ENCODE results near the gene CNOT8. TPM values are rescaled to one million over a fixed set of nuclear protein-coding genes. Genes with fewer than 3 reads are reported as not detected.

Gene CNOT8
- total RNA-seq: 10 to 100 TPM; 32.0 to 96.2 (median 54.2) TPM

DNA sequence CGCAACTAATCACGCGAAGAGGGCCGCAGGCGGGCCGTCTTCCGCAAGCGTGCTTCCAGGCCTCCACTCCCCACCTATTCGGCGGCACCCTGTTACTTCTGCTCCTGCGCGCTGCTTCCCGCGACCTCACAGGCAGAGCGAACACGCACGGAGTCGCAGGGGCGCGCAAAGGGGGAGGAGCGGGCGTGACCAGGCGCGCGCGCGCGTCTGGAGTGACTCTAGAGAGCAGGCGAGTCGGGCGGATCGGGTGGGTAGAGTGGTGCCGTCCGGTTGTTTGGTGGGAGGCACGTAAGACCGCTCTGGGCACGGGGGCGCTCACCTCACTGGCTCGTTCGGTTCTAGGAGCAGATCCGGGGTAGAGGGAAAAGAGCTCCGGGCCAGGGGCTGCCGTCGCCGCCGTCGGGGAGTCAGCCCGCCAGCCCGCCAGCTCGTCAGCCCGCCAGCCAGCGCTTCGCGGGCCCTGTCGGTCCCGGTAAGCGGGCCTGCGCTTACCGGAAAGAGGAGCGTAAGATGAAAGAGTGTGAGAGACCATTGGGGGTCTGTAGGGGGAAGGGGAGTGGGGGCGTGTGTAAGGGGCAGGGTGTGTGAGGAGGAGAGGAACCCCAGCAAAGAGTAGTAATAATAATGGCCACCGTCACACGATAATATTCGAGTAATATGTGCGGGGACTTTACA, at the start of gene CNOT8:
TSS of gene CNOT8 (plus strand) at position 331 of the 675 bp plus-strand sequence. CDS start 4,652 bp downstream, outside the sequence.
- Histone ChIP-seq H3K36me3 (no peaks in the 10 kb centered on the region), H3K4me1 (peaks cover 4 to 5% of the 10 kb centered on the region in 2 donors), H3K27me3 (no peaks in the 10 kb centered on the region), H3K9me3 (no peaks in the 10 kb centered on the region), H3K27ac (peak within 1 kb of the TSS; percentile 98), H3K4me3 (peak within 1 kb of the TSS; percentile 82 to 90)
- DNase-seq: peak; percentile 98
- intact Hi-C loops (cut with DNase I; ENCODE audit: low total_unique reads): loop anchor here (5.0 kb wide), 1 partner anchor 101 kb away; the partner anchor contains the start of gene LARP1
- peak; percentile 89 to 91 for TF ChIP-seq POLR2A (IDR thresholded peaks at IDR 0.05)
- TF ChIP-seq, protein P1, sequence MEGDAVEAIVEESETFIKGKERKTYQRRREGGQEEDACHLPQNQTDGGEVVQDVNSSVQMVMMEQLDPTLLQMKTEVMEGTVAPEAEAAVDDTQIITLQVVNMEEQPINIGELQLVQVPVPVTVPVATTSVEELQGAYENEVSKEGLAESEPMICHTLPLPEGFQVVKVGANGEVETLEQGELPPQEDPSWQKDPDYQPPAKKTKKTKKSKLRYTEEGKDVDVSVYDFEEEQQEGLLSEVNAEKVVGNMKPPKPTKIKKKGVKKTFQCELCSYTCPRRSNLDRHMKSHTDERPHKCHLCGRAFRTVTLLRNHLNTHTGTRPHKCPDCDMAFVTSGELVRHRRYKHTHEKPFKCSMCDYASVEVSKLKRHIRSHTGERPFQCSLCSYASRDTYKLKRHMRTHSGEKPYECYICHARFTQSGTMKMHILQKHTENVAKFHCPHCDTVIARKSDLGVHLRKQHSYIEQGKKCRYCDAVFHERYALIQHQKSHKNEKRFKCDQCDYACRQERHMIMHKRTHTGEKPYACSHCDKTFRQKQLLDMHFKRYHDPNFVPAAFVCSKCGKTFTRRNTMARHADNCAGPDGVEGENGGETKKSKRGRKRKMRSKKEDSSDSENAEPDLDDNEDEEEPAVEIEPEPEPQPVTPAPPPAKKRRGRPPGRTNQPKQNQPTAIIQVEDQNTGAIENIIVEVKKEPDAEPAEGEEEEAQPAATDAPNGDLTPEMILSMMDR (IDR thresholded peaks at IDR 0.05): peak in 2 of 4 experiments; percentile 12 to 17

DNA sequence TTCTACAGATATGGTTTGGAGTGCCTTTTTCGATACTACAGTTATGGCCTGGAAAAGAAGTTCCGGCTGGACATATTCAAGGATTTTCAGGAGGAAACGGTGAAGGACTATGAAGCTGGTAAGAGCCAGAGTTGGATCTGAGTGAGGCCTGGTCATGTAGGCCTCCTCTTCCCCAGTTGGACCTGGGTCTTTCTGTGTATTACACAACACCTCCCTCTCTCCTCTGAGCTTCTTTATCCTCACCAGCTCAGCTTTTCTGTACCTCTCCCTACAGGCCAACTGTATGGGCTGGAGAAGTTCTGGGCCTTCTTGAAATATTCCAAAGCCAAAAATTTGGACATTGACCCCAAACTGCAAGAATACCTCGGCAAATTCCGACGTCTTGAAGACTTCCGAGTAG, 47.2 kb upstream of the CNOT8 start:
- Histone ChIP-seq H3K27ac (no peak overlapping the region), H3K4me1 (no peaks in the 10 kb centered on the region), H3K27me3 (no peaks in the 10 kb centered on the region), H3K9me3 (no peaks in the 10 kb centered on the region), H3K4me3 (no peak overlapping the region), H3K36me3 (no peaks in the 10 kb centered on the region)
- no peak for DNase-seq
- intact Hi-C loops (cut with DNase I; ENCODE audit: low total_unique reads): loop anchor here (5.0 kb wide), 1 partner anchor 164 kb away; no protein-coding TSS in a partner anchor
- TF ChIP-seq, protein P1 (IDR thresholded peaks at IDR 0.05): no peak
- no peak for TF ChIP-seq POLR2A (IDR thresholded peaks at IDR 0.05)

DNA sequence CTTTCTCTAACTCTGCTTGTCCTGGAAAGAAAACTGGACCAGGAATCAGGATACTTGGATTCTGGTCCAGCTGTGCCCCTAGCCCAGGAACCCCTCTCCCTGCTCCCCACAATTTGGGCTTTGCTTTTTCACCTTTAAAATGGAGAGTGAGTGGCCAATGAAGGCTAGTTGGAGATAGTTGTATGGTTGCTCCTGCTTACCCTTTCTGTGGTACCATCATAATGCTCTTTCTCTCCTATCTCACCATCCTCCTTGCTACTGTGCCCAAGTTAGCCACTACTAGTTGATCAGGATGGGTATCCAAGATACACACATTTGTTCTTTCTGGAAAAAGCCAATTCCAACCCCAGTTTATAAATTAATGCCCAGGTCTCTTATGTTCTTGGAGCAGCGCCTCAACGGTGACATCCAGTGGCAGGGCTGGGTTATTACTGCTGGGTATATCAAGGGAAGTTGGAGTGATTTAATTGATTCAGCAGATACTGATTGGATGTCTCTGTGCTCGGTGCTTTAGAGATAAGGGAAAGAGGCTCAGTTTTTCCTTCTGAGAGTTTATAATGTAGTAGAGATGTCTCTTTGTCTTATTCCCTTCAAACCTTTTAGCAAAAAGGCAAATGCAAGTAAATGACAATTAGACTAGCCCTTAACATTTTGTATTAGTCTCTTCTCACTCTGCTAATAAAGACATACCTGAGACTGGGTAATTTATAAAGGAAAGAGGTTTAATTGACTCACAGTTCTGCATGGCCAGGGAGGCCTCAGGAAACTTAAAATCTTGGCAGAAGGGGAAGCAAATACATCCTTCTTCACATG, 46.6 kb upstream of the CNOT8 start:
- H3K27ac ChIP-seq: no peak overlapping the region
- H3K27me3 ChIP-seq: no peaks in the 10 kb centered on the region
- intact Hi-C loops (cut with DNase I; ENCODE audit: low total_unique reads): loop anchor here (5.0 kb wide), 1 partner anchor 165 kb away; no protein-coding TSS in a partner anchor
- no peaks in the 10 kb centered on the region for H3K4me1 ChIP-seq
- peak; percentile 50 to 54 for DNase-seq
- H3K9me3 ChIP-seq: no peaks in the 10 kb centered on the region
- H3K4me3 ChIP-seq: no peak overlapping the region
- no peaks in the 10 kb centered on the region for H3K36me3 ChIP-seq
- no peak for TF ChIP-seq POLR2A (IDR thresholded peaks at IDR 0.05)
- TF ChIP-seq, protein P1 (IDR thresholded peaks at IDR 0.05): peak; percentile 70 to 84 (median 73)

DNA sequence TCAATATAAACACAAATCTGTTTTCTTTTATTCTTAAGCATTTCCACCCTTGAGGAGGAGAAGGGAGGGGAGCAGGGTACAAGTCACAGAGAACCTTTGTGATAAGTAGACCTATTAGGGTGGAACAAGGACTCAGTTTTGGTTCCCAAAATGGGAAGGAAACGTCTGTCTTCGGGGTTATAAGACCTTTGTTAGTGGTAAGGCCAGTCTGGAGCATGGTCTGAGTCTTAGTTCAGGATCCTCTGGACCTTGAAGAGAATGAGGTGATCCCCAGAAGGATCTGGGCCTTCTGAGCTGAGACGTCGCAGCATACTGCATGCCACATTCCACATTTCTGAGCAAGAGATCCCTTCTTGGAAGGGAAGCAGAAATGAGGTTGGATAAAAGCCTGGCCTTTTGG, 45.3 kb upstream of the CNOT8 start:
- no peaks in the 10 kb centered on the region for H3K36me3 ChIP-seq
- H3K27ac ChIP-seq: no peak overlapping the region

More for the DNA sequence above, 45.3 kb upstream of the CNOT8 start:
- no peaks in the 10 kb centered on the region for H3K27me3 ChIP-seq
- H3K9me3 ChIP-seq: no peaks in the 10 kb centered on the region
- intact Hi-C loops (cut with DNase I; ENCODE audit: low total_unique reads): loop anchor here (5.0 kb wide), 1 partner anchor 166 kb away; no protein-coding TSS in a partner anchor
- H3K4me1 ChIP-seq: no peaks in the 10 kb centered on the region
- H3K4me3 ChIP-seq: no peak overlapping the region
- no peak for DNase-seq
- TF ChIP-seq POLR2A (IDR thresholded peaks at IDR 0.05): no peak
- TF ChIP-seq, protein P1 (IDR thresholded peaks at IDR 0.05): no peak

Data from uterus (tissue), 4 donors.